GM19452 (cell line): ENCODE results near the gene WASL.
A peak's percentile ranks its signal among the peaks of the same experiment; 100 is the strongest.

Experiments
- ATAC-seq: cut with Tn5 transposase; IDR thresholded peaks from one replicate; pipeline ENCODE4 v1.9.1; 2021; ENCODE audit not compliant: unreplicated experiment

The WASL gene

DNA sequence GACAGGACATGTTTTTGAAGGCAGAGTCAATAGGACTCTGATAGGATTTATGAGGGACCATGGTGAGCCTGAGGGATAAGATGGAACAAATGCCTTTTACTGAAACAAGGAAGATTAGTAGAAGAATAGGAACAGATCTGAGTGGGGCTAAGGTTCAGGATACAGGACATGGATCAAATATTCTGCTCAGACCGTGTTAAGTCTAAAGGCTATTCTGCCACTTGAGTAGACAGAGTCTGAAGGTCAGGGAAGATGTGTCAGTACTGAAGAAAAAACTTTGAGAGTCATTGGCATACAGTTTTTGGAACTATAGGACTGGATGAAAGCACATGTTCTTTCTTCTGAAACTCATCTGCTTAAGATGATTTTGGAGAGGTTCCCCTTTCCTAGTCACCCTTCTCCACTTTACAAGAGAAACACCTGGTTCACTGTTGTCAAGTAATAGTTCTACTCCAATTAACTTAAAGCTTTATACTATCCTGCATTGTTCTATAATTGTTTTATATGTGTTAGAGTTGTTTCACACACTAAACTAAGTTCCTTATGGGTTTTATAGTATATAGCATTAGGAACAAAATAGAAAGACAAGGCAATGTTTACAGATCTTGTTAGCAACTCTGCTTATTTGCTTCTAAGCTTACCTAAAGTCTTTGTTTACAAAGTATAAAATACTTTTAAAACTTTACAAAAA, 43.4 kb downstream of the WASL start:
- no peak for ATAC-seq

GRCh38 chr7:123695944-123696677, 52.7 kb downstream of the WASL start:
- ATAC-seq, result no peak

DNA sequence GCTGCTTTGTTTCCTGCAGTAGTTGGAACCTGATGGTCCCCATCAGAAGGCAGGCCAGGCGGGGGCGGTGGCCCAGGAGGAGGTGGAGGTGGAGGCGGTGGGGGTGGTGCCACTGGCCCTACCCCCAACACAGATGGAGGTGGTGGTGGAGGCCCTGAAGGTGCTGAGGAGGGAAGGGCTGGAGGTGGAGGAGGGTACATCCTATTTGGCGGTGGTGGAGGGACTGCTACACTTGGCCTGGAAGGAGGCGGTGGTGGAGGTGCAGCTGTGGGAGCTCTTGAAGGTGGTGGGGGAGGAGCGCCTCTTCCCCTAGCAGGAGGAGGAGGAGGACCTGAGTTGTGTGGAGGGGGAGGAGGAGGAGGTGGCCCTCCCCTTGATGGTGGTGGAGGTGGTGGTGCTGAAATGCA, 56.3 kb downstream of the WASL start:
- no peak for ATAC-seq

GRCh38 chr7:123690550-123690949, 58.3 kb downstream of the WASL start:
- no peak for ATAC-seq

GRCh38 chr7:123689250-123689649, 59.6 kb downstream of the WASL start:
- no peak for ATAC-seq

DNA sequence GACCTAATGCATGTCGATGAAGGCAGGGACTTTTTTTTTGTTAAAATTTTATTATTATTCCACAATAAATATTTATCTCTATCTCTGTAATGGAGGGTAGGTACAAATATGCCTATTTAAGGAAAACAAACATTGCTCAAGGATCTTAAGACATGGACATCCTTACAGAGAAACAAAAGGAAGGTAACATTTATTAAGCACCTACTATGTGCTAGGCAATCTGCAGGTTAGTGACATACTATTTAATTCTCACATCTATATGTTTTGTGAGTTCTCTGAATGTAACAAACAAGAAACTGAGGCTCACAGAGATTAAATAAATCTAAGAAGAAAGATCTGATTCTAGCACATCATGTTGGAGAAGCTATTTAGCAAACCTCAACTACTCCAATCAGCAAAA, 61.1 kb downstream of the WASL start:
- no peak for ATAC-seq

DNA sequence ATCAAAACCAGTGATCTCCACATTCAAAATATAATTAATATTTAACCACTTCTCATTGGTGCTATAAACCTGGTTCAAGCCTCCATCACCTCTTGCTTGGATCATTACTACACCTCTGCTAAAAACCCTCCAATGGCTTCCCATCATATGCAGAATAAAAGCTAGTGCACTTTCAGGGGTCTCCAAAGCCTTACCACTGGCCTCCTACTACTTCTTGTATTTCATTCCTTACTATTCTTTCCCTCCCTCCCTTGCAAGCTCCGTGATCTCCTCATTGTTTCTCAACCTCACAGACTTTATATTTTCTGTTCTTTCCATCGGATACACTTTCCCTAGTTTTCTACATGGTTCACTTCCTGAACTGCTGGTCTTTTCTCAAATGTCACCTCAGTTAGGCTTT, 61.6 kb downstream of the WASL start:
- ATAC-seq, result no peak

- ATAC-seq, result peak; percentile 55
Observed at GRCh38 chr7:123682690-123683089, 66.1 kb downstream of the WASL start.

DNA sequence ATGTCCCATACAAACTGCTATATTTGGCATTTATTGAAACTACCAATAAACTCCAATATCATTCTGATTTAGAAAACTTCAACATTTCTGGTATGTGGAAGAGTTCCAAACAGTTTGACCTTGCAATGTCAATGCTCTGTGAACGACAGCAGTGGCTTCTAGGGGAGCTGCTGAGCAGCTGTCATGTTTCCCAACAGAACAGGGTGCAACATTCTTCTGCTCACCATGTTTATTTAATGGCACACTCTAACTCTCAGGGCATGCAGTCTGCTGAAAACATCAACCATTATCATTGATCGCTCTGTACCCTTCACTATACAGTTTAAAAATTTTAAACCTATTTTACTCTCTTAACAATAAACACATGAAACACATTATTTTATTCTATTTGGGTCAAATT, 67.2 kb downstream of the WASL start:
- ATAC-seq, result no peak

GRCh38 chr7:123680580-123680979, 68.2 kb downstream of the WASL start:
- no peak for ATAC-seq

GRCh38 chr7:123679614-123680013, 69.2 kb downstream of the WASL start:
- no peak for ATAC-seq

DNA sequence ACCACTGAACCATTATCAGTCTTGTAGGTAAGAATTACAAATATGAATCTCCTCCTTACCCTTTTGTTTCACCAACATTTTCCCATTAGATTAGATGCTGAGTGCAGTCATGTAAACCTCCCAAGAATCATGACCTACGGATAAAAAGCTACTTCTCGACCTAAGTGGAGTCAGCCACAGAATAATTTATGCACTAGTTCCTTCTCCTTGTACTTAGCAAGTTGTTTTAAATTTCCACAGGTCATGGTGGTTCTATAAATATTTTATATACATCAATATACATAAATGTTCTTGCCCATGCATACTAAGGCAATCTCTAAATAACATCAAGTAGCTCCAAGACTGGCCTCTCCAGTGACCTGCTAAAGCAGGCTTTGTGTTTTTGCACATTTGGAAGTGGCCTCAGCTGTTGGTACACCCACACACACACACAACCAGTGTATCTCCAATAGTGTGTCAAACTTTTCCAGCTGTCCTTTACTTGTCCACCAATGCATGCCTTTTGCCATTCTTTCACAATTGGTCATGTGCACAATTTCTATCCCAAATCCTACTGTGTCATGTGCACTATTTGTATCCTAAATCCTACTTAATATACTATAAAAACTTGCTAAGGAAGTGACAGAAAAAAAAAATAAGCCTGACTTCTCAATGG, 71.6 kb downstream of the WASL start:
- ATAC-seq, result no peak

DNA sequence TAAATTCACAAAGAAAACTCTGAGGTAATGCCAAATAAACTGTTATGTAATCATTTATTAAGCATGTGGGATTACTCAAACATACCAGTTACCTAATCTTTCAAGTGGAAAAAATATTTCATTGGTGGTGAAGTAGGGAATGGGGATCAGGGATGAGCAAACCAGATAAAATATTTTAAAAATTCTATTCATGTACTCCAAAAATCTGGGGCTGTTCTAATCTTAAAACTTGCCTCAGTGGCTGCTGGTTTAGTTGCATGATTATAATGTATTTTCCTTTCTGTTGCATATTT, 73.7 kb downstream of the WASL start:
- ATAC-seq, result no peak

DNA sequence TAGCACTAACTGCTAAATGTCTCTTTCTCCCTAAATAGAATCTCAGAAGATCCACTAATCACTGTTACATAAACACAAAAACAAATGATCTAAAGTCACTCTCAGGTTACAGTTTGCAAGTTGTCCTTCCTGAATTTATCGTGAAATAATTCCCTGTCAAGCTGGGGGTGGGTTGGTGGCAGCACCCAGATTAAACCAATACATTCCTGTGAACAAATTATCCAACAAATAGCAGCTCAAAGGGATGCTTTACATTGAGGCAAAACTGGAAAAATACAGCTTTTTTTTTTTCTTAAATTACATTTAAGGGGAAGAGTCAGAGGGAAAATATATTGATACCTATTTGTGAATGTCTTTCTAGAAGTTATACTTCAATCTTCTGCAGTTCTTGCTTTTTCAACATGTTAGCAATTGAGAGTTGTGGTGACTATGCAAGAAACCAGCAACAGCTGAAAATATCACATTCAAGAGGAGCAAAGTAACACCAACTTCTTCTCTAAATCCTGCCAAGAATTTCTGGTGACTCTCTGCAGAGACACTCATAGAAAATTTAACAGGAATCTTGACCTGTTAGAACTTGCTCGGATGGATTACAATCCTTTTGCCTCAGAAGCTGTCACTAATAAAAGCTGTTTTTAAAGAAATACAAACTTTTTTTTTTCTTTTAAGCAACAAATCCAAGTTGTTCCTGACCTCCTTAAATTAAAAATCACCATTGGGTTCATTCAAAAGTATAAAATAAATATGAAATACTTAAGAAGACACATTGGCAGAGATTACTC, 74.2 kb downstream of the WASL start:
- ATAC-seq, result no peak

- no peak for ATAC-seq
Observed at GRCh38 chr7:123673752-123674398, 74.9 kb downstream of the WASL start.

- no peak for ATAC-seq
Observed at GRCh38 chr7:123673137-123673732, 75.6 kb downstream of the WASL start.

GRCh38 chr7:123669485-123669884, 79.3 kb downstream of the WASL start:
- ATAC-seq, result no peak

DNA sequence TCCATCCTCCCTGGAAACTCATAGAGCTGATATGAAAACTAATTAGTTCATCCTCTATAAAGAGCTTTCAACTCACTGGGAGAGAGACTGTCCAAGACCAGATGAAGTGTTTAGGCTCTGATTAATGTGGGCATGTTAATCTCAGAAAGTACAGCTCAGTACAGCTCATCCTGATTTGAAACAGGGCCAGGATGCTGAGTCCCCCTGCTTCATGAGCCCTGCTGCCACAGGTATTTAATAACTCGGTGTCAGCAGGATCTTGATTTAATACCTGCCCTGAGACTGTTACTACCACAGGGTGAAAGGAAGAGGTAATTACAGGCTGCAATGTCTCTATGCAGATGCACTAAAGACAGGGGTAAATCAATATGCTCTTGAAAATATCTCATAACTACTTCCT, 82.3 kb downstream of the WASL start:
- ATAC-seq, result no peak

GRCh38 chr7:123665896-123666295, 82.9 kb downstream of the WASL start:
- ATAC-seq, result no peak

DNA sequence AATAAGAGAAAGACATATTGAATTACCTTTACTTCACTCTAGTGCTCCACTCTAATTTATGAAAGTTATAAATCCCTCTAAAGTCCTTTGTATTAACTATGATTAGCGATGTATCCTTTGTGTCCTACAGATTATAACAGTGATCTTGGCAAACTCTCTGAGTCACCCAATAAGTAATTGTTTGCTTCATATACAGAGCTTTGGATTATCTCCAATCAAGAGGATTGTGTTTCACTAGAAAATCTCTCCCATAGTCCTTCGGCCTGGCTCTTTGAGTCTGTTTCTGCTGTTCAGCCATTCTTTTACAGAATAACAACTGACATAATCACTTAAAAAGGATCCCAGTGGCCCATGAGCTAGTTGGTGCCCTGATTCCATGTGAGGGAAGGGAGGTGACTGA, 83.6 kb downstream of the WASL start:
- ATAC-seq, result no peak

GRCh38 chr7:123663200-123663599, 85.6 kb downstream of the WASL start:
- ATAC-seq, result no peak
